OCI-LY3 (cell line): ENCODE measurements around the gene LINGO1.

ENCODE experiments used
- CTCF ChIP-seq: fragments of 200-600, 300-600 bp; sonication (generic); IDR thresholded peaks from 2 replicates; pipeline ENCODE4 v1.5.1; 2014; ENCODE audit warnings: antibody characterized with exemption, low read length, low read depth
- EZH2phosphoT487 ChIP-seq: fragments of 200-600 bp; shearing (Covaris generic); IDR thresholded peaks from 2 replicates; pipeline ENCODE4 v1.6.1; 2018; ENCODE audit warnings: antibody characterized with exemption, mixed run types, low read depth

- no peak for TF ChIP-seq CTCF
- no peak for TF ChIP-seq EZH2phosphoT487
Measured at GRCh38 chr15:77658304-77658703, 25.6 kb upstream of the LINGO1 start.
